WI38 (cell line): ENCODE data around the gene ASTL.
A peak's percentile ranks its signal among the peaks of the same experiment; 100 is the strongest.

Source experiments
- H3K4me3 ChIP-seq: 2 replicates; pipeline ENCODE4 v1.5.1; 2011; ENCODE audit warnings: low read depth, mild to moderate bottlenecking, control low read depth, low read length
- TF ChIP-seq, protein P1 (sequence below): IDR thresholded peaks from 2 replicates; pipeline ENCODE4 v1.5.1; 2012; ENCODE audit warnings: low read depth, mild to moderate bottlenecking, control low read depth, low read length

ASTL gene

GRCh38 chr2:96138179-96139145, at the start of gene ASTL:
Gene ASTL (minus strand): TSS chr2:96138502. CDS start chr2:96138436, 66 bp downstream.
- TF ChIP-seq, protein P1, sequence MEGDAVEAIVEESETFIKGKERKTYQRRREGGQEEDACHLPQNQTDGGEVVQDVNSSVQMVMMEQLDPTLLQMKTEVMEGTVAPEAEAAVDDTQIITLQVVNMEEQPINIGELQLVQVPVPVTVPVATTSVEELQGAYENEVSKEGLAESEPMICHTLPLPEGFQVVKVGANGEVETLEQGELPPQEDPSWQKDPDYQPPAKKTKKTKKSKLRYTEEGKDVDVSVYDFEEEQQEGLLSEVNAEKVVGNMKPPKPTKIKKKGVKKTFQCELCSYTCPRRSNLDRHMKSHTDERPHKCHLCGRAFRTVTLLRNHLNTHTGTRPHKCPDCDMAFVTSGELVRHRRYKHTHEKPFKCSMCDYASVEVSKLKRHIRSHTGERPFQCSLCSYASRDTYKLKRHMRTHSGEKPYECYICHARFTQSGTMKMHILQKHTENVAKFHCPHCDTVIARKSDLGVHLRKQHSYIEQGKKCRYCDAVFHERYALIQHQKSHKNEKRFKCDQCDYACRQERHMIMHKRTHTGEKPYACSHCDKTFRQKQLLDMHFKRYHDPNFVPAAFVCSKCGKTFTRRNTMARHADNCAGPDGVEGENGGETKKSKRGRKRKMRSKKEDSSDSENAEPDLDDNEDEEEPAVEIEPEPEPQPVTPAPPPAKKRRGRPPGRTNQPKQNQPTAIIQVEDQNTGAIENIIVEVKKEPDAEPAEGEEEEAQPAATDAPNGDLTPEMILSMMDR: peak; percentile 53
- H3K4me3 ChIP-seq: no peak within 1 kb of the TSS

DNA sequence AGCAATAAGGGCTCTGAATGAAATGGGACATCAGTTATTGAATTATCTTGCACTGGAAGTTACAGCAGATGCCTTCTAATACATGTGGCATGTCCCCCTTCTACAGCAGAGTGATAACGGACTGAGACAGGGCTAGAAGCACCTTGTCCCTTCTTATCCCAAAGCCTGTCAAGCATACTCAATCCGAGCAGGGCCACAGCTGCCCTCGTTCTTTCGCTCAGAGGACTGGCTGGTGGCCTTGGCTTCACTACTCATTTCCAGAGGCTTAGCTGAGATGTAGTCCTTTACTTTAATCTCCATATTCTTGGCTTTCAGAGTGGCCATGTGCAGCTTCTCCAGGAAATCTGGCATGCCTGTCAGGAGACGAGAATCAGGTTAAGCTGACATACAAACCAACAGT, 48.3 kb upstream of the ASTL start:
- TF ChIP-seq, protein P1: no peak
- no peak overlapping the region for H3K4me3 ChIP-seq

DNA sequence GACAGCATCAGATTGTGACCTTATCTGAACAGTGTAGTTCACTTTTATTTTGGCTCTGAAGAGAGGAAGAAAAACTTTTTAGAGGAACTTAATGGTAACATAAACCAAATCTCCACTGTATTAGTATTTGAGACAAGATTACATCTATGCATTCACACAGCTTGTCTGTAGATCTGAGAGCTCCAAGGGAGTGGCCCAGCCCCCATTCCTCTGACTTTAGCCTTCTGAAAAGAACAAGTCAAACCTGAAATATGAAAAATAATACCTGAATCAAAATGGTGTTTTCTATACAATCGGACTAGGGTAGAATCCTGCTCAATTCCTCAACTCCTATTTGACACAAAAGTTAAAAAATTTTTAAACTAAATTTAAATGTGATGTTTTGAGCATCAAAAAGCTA, 47.2 kb upstream of the ASTL start:
- H3K4me3 ChIP-seq: no peak overlapping the region
- TF ChIP-seq, protein P1: no peak

- H3K4me3 ChIP-seq: no peak overlapping the region
- TF ChIP-seq, protein P1: no peak
These were observed 46.7 kb upstream of the ASTL start for GRCh38 chr2:96184989-96185388.

GRCh38 chr2:96184188-96184587, 45.9 kb upstream of the ASTL start:
- TF ChIP-seq, protein P1: no peak

GRCh38 chr2:96181529-96181928, 43.2 kb upstream of the ASTL start:
- TF ChIP-seq, protein P1: no peak
- H3K4me3 ChIP-seq: no peak overlapping the region

More at GRCh38 chr2:96184188-96184587, 45.9 kb upstream of the ASTL start:
- no peak overlapping the region for H3K4me3 ChIP-seq

DNA sequence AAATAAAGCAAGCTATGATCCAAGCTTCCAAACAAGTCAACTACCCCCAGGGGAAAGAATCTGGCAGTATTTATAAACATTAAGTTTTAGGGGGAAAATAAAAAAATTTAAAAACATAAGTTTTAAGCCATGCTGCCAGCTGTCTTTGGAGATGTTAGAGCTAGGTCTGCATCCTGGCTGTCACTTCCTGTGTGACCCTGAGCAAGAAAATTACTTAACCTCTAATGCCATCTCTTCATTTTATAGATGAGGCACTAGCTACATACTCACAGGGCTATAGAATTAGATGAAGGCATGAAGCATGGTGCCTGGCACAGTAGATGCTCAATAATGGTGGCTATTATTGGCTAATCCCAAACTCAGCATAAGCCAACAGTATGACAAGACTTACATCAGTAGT, 42.2 kb upstream of the ASTL start:
- no peak overlapping the region for H3K4me3 ChIP-seq
- TF ChIP-seq, protein P1: no peak
